Measurements from ENCODE around the gene SNRPA1.

The SNRPA1 gene

DNA sequence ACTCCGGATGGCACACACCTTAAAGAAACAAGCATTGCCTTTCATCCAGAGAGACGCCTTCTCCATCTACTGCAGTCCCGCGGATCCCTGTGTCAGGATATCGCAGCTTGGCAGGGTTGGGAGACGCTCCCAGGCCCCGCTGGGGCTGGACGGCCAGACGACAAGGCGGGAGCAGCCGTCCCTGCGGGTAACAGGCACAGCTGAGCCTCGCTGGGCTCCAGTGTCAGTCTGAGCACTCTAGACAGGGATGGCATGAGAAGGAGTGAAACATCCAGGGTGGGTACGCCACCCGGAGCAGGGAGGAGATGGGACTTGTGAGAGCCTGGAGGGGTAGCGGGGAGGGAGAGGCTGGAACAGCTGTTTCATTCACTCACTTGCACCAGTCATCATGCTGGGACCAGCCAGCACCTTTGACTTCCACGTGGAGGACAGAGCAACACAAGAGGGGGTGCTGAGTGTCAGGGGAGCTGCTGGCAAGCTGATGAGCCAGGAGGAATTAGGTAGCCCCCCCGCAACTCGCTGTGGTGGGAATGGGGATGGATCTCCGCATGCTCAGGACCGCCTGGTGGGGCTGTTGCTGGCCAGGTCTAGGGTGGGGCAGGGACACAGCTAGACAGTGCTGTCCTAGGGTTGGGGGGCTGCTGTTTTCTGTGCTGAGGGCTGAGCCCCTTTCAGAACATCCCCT, 31.6 kb upstream of the SNRPA1 start:
- Histone ChIP-seq H3K9me3 (ENCODE audit: control insufficient read depth in 2 of 2, low read length in 2 of 2) (no peaks in the 10 kb centered on the region), H3K9ac (ENCODE audit: low read length in 2 of 2) (no peak overlapping the region), H3K27ac (ENCODE audit: low read length) (no peak overlapping the region), H3K4me3 (ENCODE audit: low read length in 2 of 2) (no peak overlapping the region), H3K27me3 (ENCODE audit: control insufficient read depth in 1 of 2, insufficient read depth in 2 of 2, low read length in 2 of 2) (no peaks in the 10 kb centered on the region), H3K4me1 (ENCODE audit: control insufficient read depth, insufficient read depth, low read length) (no peaks in the 10 kb centered on the region), H3K36me3 (ENCODE audit: control insufficient read depth in 2 of 2, insufficient read depth in 2 of 2, low read length in 2 of 2) (peaks cover 0 to 5% of the 10 kb centered on the region in 2 donors)

DNA sequence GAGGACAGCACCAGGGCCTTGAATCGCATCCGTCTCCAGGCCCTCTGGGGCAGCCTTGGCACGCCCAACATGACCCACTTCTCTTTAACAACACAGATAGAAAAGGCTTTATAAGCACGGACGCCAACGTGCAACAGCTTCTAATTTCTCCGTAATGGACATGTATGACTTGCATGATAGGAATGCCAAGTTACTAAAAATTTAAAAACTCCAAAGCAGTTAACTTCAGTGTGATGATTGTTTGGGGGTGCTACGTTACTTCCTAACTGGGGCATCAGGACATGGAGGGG, 30.9 kb upstream of the SNRPA1 start:
- Histone ChIP-seq H3K27ac (ENCODE audit: low read length) (no peak overlapping the region), H3K9me3 (ENCODE audit: control insufficient read depth in 2 of 2, low read length in 2 of 2) (no peaks in the 10 kb centered on the region), H3K4me1 (ENCODE audit: control insufficient read depth, insufficient read depth, low read length) (no peaks in the 10 kb centered on the region), H3K4me3 (ENCODE audit: low read length in 2 of 2) (no peak overlapping the region), H3K27me3 (ENCODE audit: control insufficient read depth in 1 of 2, insufficient read depth in 2 of 2, low read length in 2 of 2) (no peaks in the 10 kb centered on the region), H3K36me3 (ENCODE audit: control insufficient read depth in 2 of 2, insufficient read depth in 2 of 2, low read length in 2 of 2) (peaks cover 0 to 5% of the 10 kb centered on the region in 2 donors), H3K9ac (ENCODE audit: low read length in 2 of 2) (no peak overlapping the region)

DNA sequence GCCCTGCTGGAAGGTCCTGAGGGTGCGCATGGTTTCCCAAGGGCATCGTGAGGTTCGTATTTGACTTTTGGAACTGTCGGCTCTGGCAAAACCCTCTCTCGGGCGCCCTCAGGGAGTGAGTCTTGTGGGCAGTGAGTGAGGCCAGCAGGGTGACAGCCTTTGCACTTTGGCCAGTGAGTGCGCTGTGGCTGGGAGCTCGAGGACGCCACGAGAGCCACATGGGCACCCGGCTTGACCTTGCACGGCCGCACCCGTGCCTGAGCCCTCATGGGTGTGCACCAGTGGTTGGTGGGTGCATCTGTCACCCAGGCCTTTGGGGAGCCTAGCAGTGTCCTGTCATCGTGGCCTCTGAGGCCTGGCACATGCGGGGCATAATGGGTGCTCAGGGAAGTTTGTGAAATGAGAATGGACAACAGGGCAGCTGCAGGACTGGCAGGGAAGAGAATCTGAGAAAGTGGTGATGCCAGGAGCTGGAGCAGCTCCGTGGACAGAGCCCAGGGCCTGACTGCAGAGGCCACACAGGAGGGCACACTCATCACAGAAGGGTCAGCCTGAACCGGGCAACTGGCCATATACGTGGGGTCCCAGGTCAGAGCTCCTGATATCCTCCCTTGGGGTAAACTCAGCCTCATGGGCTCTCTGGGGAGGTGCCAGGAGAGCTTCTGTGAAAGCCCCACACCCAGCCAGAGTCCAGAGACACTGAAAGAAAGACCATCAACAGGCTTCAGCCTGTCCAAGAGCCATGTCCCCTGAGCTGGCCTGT, 30.4 kb upstream of the SNRPA1 start:
- H3K4me3 ChIP-seq (ENCODE audit: low read length in 2 of 2) = no peak overlapping the region
- H3K36me3 ChIP-seq (ENCODE audit: control insufficient read depth in 2 of 2, insufficient read depth in 2 of 2, low read length in 2 of 2) = peaks cover 0 to 5% of the 10 kb centered on the region in 2 donors
- no peaks in the 10 kb centered on the region for H3K27me3 ChIP-seq (ENCODE audit: control insufficient read depth in 1 of 2, insufficient read depth in 2 of 2, low read length in 2 of 2)
- no peaks in the 10 kb centered on the region for H3K9me3 ChIP-seq (ENCODE audit: control insufficient read depth in 2 of 2, low read length in 2 of 2)
- H3K4me1 ChIP-seq (ENCODE audit: control insufficient read depth, insufficient read depth, low read length) = no peaks in the 10 kb centered on the region
- H3K27ac ChIP-seq (ENCODE audit: low read length) = no peak overlapping the region
- no peak overlapping the region for H3K9ac ChIP-seq (ENCODE audit: low read length in 2 of 2)

DNA sequence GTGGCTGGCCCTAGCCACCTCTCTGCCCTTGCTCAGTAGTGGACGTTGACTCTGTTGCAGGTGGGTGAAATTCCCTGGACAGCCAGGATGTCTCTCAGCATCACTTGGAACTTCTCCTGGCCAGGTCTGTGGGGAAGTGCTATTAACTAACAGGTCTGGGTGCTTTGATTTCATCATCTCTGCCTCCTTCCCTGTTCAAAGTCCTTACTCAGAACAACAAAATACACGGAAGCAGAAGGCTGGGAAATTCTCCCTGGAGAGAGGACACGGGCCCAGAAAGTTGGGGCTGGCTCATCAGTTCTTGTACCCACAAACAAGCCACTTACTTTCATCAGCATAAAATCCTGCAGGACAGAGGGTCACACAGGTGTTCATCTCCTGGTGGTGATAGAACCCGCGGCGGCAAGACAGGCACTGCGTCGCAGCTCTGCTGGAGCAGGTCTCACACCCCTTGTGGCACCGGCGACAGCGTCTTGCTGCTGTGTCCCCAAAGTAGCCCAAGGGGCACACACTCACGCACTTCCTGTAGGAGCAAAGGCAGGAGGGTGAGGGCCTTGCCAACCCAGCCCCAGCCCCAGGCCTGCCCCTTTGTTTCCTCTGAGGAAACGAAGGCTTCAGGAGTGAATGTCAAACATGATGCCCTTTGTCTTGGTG, 29.6 kb upstream of the SNRPA1 start:
- Histone ChIP-seq H3K9me3 (ENCODE audit: control insufficient read depth in 2 of 2, low read length in 2 of 2) (no peaks in the 10 kb centered on the region), H3K36me3 (ENCODE audit: control insufficient read depth in 2 of 2, insufficient read depth in 2 of 2, low read length in 2 of 2) (peaks cover 0 to 5% of the 10 kb centered on the region in 2 donors), H3K27ac (ENCODE audit: low read length) (no peak overlapping the region), H3K4me1 (ENCODE audit: control insufficient read depth, insufficient read depth, low read length) (no peaks in the 10 kb centered on the region), H3K27me3 (ENCODE audit: control insufficient read depth in 1 of 2, insufficient read depth in 2 of 2, low read length in 2 of 2) (no peaks in the 10 kb centered on the region), H3K9ac (ENCODE audit: low read length in 2 of 2) (no peak overlapping the region), H3K4me3 (ENCODE audit: low read length in 2 of 2) (no peak overlapping the region)

DNA sequence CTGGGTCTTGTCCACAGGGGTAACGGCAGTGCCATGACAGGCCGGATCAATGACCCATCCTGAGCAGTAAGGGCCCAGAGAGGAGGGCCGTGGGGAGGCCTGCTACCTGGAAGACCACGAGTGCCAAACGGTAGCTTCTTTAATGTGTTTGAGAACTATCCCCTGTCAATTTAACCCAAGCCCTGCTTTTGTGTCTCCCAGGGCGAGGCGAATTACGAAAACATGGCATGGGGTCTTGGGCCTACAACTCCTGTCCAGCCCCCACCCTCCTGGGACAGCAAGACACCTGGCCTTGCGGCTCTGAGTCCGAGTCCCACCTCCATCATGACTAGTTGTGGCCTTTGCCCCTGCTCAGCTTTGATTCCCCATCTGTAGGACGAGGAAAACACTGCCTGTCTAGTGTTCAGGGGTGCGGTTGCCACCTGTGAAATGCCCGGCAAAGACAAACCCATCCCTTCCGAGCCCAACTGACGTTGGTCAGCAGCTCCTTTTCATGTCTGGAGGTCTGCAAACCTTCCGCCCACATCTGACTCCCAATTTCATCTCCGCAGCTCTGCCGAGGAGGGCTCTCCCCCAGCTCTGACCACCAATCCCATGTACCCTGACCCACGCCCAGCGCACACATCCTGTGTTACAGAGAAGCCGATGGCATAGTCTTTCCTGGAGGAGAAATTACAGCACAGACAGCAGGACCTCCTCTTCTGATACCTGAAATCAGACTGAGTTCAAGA, 28.9 kb upstream of the SNRPA1 start:
- H3K9ac ChIP-seq (ENCODE audit: low read length in 2 of 2) = no peak overlapping the region
- no peaks in the 10 kb centered on the region for H3K4me1 ChIP-seq (ENCODE audit: control insufficient read depth, insufficient read depth, low read length)
- H3K27ac ChIP-seq (ENCODE audit: low read length) = no peak overlapping the region
- peaks cover 0 to 2% of the 10 kb centered on the region in 2 donors for H3K36me3 ChIP-seq (ENCODE audit: control insufficient read depth in 2 of 2, insufficient read depth in 2 of 2, low read length in 2 of 2)
- no peaks in the 10 kb centered on the region for H3K27me3 ChIP-seq (ENCODE audit: control insufficient read depth in 1 of 2, insufficient read depth in 2 of 2, low read length in 2 of 2)
- no peak overlapping the region for H3K4me3 ChIP-seq (ENCODE audit: low read length in 2 of 2)
- H3K9me3 ChIP-seq (ENCODE audit: control insufficient read depth in 2 of 2, low read length in 2 of 2) = no peaks in the 10 kb centered on the region

DNA sequence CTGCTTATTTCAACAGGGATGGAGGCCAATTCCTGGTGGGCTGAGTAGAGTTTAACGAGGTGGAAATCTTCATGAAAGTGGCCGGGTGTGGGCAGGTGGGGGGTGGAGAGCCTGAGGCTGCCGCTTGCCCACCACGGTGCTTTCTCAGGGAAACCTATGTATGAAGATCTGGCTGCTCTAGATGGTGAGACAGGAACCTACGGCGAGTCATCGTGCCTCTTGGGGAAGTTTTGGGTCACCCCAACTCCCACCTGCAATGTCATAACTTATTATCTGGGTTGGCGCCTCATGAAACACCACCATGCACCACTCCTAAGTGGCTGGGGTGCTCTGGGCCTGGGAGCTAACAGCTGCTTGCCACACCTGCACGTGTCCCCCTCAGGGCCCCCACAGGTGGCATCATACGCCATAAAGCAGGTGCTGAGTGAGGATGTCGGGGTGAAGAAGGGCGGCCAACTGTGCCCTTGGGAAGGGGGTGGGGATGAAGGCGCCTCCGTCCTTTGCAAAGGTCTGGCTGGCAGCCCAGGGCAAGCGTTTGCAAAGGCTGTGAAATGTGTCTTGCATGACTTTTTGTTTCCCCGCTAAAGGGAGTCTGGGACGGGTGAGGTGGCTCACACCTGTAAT, 27.9 kb upstream of the SNRPA1 start:
- no peak overlapping the region for H3K9ac ChIP-seq (ENCODE audit: low read length in 2 of 2)
- no peak overlapping the region for H3K27ac ChIP-seq (ENCODE audit: low read length)
- no peaks in the 10 kb centered on the region for H3K27me3 ChIP-seq (ENCODE audit: control insufficient read depth in 1 of 2, insufficient read depth in 2 of 2, low read length in 2 of 2)
- no peaks in the 10 kb centered on the region for H3K4me1 ChIP-seq (ENCODE audit: control insufficient read depth, insufficient read depth, low read length)
- peaks cover 0 to 2% of the 10 kb centered on the region in 2 donors for H3K36me3 ChIP-seq (ENCODE audit: control insufficient read depth in 2 of 2, insufficient read depth in 2 of 2, low read length in 2 of 2)
- H3K9me3 ChIP-seq (ENCODE audit: control insufficient read depth in 2 of 2, low read length in 2 of 2) = no peaks in the 10 kb centered on the region
- H3K4me3 ChIP-seq (ENCODE audit: low read length in 2 of 2) = no peak overlapping the region

DNA sequence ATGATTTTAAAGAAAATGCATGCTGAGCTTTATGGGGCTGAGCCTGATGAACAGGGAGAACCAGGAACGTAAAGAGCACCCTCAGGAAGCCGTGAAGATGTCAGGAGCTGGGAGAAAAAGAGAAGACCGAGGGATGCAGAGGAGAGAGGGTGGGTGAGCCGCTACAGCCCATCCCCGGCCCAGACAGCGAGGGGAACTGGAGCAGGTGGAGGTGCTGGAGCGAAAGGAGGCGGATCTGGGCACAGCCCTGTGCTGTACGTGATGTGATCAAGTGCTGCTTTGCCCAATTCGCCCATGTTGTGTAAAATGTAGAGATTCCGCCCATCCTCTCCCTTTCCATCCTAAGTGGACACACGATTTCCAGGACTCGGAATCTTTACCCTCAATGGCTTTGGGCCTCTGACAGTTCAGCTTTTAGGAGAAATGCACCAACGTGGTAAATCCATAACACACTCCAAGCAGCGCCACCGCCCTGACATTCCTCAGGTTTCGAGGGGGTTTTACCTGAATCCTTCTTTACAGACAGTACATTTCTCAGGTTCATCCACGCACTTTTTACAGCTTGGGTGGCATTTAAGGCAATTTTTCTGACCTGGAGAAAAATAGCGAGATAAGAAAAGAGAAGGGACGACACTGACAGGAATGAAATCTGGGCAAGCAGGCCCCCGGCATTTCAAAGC, 27.1 kb upstream of the SNRPA1 start:
- H3K36me3 ChIP-seq (ENCODE audit: control insufficient read depth in 2 of 2, insufficient read depth in 2 of 2, low read length in 2 of 2) = peaks cover 0 to 2% of the 10 kb centered on the region in 2 donors

DNA sequence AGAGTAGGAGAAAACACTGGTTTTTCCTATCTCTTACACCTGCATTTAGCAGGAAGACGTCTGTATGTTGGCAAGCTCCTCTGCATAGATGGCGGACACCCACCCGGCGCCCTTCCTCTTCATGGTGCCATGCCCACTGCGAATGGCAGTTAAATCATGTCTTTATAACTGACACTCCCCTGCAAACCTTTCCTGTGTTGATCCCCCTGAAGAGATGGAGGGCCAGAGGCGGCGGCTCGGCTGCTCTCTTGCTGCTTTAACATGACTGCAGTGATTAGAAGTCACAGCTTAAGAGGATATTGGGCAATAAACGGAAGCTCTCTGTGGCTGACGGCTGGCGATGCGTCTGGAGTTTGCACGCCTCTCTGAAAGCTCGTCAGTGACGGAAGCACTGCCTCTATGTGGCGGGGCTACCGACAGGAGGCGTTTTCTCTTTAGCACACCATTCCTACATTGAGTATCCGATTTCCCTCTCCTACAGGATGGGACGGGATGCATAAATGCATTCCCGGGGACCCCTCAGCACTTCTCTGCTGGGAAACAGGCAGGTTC, 25.5 kb upstream of the SNRPA1 start:
- no peak overlapping the region for H3K9ac ChIP-seq (ENCODE audit: low read length in 2 of 2)
- no peaks in the 10 kb centered on the region for H3K4me1 ChIP-seq (ENCODE audit: control insufficient read depth, insufficient read depth, low read length)
- H3K9me3 ChIP-seq (ENCODE audit: control insufficient read depth in 2 of 2, low read length in 2 of 2) = no peaks in the 10 kb centered on the region
- peaks cover 0 to 2% of the 10 kb centered on the region in 2 donors for H3K36me3 ChIP-seq (ENCODE audit: control insufficient read depth in 2 of 2, insufficient read depth in 2 of 2, low read length in 2 of 2)
- H3K27me3 ChIP-seq (ENCODE audit: control insufficient read depth in 1 of 2, insufficient read depth in 2 of 2, low read length in 2 of 2) = no peaks in the 10 kb centered on the region
- H3K27ac ChIP-seq (ENCODE audit: low read length) = no peak overlapping the region
- H3K4me3 ChIP-seq (ENCODE audit: low read length in 2 of 2) = no peak overlapping the region

More for the DNA sequence above, 27.1 kb upstream of the SNRPA1 start:
- Histone ChIP-seq H3K9me3 (ENCODE audit: control insufficient read depth in 2 of 2, low read length in 2 of 2) (no peaks in the 10 kb centered on the region), H3K27me3 (ENCODE audit: control insufficient read depth in 1 of 2, insufficient read depth in 2 of 2, low read length in 2 of 2) (no peaks in the 10 kb centered on the region), H3K4me3 (ENCODE audit: low read length in 2 of 2) (no peak overlapping the region), H3K27ac (ENCODE audit: low read length) (no peak overlapping the region), H3K4me1 (ENCODE audit: control insufficient read depth, insufficient read depth, low read length) (no peaks in the 10 kb centered on the region), H3K9ac (ENCODE audit: low read length in 2 of 2) (no peak overlapping the region)

DNA sequence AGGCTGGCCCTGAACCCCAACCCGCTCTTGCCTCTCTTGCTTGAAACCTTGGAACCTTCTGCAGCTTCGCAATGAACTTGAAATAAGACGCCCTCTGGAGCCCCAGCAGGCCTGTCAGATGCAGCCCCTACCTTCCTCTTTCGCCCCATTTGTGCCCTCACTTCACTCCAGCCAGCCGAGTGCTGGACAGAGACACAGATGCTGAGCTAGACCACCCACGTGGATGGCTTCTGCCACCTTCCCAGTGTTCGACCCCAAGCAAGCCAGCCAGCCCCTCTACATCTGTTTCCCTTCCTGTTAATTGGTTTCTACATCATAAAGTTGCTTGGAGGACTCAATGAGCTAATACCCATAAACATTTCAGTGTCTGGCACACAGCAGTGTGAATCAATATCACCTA, 23.8 kb upstream of the SNRPA1 start:
- Histone ChIP-seq H3K9ac (ENCODE audit: low read length in 2 of 2) (no peak overlapping the region), H3K9me3 (ENCODE audit: control insufficient read depth in 2 of 2, low read length in 2 of 2) (no peaks in the 10 kb centered on the region), H3K4me1 (ENCODE audit: control insufficient read depth, insufficient read depth, low read length) (no peaks in the 10 kb centered on the region), H3K27ac (ENCODE audit: low read length) (no peak overlapping the region), H3K36me3 (ENCODE audit: control insufficient read depth in 2 of 2, insufficient read depth in 2 of 2, low read length in 2 of 2) (peaks cover 0 to 2% of the 10 kb centered on the region in 2 donors), H3K4me3 (ENCODE audit: low read length in 2 of 2) (no peak overlapping the region), H3K27me3 (ENCODE audit: control insufficient read depth in 1 of 2, insufficient read depth in 2 of 2, low read length in 2 of 2) (no peaks in the 10 kb centered on the region)
